ENCODE data around the gene NAV2.

DNA sequence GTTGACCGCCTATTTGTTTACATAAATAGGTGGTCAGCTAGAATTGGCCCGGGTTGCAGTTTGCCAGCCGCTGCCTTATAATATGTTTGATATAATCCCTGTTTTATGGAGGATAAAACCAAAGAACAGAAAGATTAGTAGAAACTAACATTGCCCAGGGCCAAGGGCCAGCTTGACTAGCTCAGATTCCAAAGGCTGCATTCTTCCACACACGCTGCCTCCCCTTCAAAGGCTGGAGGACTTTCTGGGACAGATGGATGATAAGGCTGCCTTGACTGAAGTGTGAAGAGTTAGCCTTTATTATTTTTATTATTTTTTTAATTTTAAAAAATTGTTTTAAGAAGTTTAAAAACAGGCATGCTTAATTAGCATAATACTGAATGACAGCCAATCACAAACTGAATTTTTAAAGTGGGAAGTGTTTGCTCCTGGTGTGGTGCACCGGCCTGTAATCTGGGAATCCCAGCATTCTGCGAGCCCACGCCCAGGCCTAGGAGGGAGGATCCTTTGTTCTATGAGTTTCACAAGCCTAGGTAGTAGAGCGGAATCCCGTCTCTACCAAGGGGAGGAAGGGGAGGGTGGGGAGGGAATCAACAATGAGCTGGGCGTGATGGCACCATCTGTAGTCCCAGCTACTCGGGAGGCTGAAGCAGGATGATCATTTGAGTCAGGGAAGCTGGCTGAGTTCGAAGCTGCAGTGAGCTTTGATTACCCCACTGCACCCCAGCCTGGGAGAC, 114.9 kb downstream of the NAV2 start:
- TF ChIP-seq POLR2A (IDR thresholded peaks at IDR 0.05; ENCODE audit: low read length): no peak
- TF ChIP-seq GATA1 (IDR thresholded peaks at IDR 0.05; ENCODE audit: low read depth, low read length): no peak

All from erythroblast (primary cell).